ENCODE results near the gene RDX.

GRCh38 chr11:110125632-110126031 lies 170.8 kb downstream of the RDX start:
- TF ChIP-seq, protein P1, sequence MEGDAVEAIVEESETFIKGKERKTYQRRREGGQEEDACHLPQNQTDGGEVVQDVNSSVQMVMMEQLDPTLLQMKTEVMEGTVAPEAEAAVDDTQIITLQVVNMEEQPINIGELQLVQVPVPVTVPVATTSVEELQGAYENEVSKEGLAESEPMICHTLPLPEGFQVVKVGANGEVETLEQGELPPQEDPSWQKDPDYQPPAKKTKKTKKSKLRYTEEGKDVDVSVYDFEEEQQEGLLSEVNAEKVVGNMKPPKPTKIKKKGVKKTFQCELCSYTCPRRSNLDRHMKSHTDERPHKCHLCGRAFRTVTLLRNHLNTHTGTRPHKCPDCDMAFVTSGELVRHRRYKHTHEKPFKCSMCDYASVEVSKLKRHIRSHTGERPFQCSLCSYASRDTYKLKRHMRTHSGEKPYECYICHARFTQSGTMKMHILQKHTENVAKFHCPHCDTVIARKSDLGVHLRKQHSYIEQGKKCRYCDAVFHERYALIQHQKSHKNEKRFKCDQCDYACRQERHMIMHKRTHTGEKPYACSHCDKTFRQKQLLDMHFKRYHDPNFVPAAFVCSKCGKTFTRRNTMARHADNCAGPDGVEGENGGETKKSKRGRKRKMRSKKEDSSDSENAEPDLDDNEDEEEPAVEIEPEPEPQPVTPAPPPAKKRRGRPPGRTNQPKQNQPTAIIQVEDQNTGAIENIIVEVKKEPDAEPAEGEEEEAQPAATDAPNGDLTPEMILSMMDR (IDR thresholded peaks at IDR 0.05; ENCODE audit: insufficient read depth, low read length, poor library complexity, severe bottlenecking) = no peak
- no peak for TF ChIP-seq EZH2phosphoT487 (conservative IDR thresholded peaks at IDR 0.05; ENCODE audit: low read length)

All from SU-DHL-6 (cell line).